ENCODE measurements around the gene YJEFN3.

YJEFN3 gene

GRCh38 chr19:19524053-19524452 lies 4.7 kb upstream of the YJEFN3 start:
- no peak for DNase-seq

- no peak for DNase-seq
Measured at GRCh38 chr19:19525611-19526380, 2.9 kb upstream of the YJEFN3 start.

- DNase-seq: no peak
Measured at GRCh38 chr19:19526581-19527370, 1.9 kb upstream of the YJEFN3 start.

- no peak for DNase-seq
Measured at GRCh38 chr19:19527371-19527656, 1.4 kb upstream of the YJEFN3 start.

- DNase-seq: no peak
Measured at GRCh38 chr19:19527674-19528625, 761 bp upstream of the YJEFN3 start.

- no peak for DNase-seq
Measured at GRCh38 chr19:19529783-19530422, 1.2 kb downstream of the YJEFN3 start.

GRCh38 chr19:19530423-19530804 lies 1.7 kb downstream of the YJEFN3 start:
- no peak for DNase-seq

GRCh38 chr19:19530889-19531288 lies 2.2 kb downstream of the YJEFN3 start:
- no peak for DNase-seq

GRCh38 chr19:19531951-19532805 lies 3.5 kb downstream of the YJEFN3 start:
- peak; percentile 33 for DNase-seq

GRCh38 chr19:19532806-19533701 lies 4.3 kb downstream of the YJEFN3 start:
- DNase-seq: no peak

- no peak for DNase-seq
Measured at GRCh38 chr19:19533841-19534240, 5.1 kb downstream of the YJEFN3 start.

GRCh38 chr19:19534556-19535265 lies 6.0 kb downstream of the YJEFN3 start:
- no peak for DNase-seq

GRCh38 chr19:19535311-19536191 lies 6.8 kb downstream of the YJEFN3 start:
- no peak for DNase-seq

- no peak for DNase-seq
Measured at GRCh38 chr19:19537075-19538048, 8.7 kb downstream of the YJEFN3 start.

- DNase-seq: no peak
Measured at GRCh38 chr19:19538061-19538784, 9.5 kb downstream of the YJEFN3 start, which contains the start of gene CILP2. Gene CILP2 (plus strand): TSS chr19:19538265. CDS start chr19:19538350, 85 bp downstream.

GRCh38 chr19:19538785-19539166 lies 10.1 kb downstream of the YJEFN3 start:
- DNase-seq: no peak

- no peak for DNase-seq
Measured at GRCh38 chr19:19539698-19540063, 11.0 kb downstream of the YJEFN3 start.
